Measurements from ENCODE around the gene ITFG1. TPM values are rescaled to one million over a fixed set of nuclear protein-coding genes. Genes with fewer than 3 reads are reported as not detected.
"Not testable (repeated sequence)": the region's sequence is repeated elsewhere in the genome, so short reads cannot be mapped to it uniquely, and the experiment has no call there.

Gene ITFG1
- total RNA-seq, 1 donor from 2014 or later, result 58.2 TPM

DNA sequence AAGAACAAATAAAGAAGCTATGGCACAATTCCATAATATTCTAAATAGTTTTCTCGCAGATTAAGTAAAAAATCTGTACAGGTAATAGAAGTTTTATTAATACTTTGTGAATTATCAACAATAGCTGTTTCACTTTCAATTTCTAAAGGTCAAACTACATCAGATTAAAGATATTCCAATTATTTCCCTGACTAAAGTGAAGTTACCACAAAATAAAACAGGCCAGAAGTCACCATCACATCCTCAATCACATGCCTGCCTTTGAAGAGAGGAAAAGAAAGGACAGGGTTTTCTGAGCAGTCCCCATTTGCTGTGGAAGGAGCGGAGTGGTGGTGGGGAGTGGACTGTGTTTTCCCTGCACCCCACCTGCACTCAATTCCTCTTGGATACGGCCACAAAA lies 11.1 kb downstream of the ITFG1 start:
- DNase-seq, result no peak
- H3K4me3 ChIP-seq, result no peak overlapping the region

DNA sequence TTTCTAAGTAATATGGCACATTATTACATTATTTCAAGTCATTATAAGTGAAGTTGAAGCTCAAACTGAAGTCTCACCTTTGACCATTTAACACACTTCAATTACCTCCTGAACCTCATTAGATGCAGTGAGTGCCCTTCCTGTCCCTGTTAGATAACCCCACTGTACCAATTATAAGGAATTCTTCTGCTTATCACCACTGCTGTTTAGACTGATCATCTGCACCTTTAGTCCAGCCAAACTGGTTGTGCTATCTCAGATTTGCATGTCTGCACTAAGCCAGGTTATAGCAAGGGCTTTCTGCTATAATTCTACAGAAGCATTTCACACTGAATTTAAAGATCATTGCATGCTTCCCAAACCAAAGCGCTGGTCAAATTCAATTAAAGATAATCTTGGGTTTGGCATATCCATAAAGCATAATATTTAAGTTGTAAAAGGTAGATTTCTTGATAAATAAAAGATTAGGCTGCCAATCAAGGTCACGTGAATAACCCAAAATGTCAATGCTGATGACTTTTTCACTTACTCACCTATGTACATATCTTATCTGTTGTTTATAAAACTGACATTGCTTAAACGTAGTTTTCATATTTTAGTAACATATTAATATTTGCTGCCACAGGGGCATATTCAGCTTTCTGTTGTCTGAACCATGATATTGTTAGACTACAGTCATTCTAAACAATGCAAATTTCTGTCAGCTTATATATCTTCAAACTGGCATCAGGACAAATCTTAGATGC lies 11.9 kb downstream of the ITFG1 start:
- DNase-seq (no peak), ATAC-seq (no peak)
- H3K27ac ChIP-seq, result no peak overlapping the region
- intact Hi-C loops (cut with DNase I), result no loop called here
- H3K36me3 ChIP-seq, result peaks cover 57% of the 10 kb centered on the region
- no peaks in the 10 kb centered on the region for H3K27me3 ChIP-seq
- TF ChIP-seq, protein P1, sequence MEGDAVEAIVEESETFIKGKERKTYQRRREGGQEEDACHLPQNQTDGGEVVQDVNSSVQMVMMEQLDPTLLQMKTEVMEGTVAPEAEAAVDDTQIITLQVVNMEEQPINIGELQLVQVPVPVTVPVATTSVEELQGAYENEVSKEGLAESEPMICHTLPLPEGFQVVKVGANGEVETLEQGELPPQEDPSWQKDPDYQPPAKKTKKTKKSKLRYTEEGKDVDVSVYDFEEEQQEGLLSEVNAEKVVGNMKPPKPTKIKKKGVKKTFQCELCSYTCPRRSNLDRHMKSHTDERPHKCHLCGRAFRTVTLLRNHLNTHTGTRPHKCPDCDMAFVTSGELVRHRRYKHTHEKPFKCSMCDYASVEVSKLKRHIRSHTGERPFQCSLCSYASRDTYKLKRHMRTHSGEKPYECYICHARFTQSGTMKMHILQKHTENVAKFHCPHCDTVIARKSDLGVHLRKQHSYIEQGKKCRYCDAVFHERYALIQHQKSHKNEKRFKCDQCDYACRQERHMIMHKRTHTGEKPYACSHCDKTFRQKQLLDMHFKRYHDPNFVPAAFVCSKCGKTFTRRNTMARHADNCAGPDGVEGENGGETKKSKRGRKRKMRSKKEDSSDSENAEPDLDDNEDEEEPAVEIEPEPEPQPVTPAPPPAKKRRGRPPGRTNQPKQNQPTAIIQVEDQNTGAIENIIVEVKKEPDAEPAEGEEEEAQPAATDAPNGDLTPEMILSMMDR (IDR thresholded peaks at IDR 0.05), result no peak
- H3K9me3 ChIP-seq, result no peaks in the 10 kb centered on the region
- H3K4me3 ChIP-seq, result no peak overlapping the region
- no peaks in the 10 kb centered on the region for H3K4me1 ChIP-seq

More for the DNA sequence above, 11.1 kb downstream of the ITFG1 start:
- intact Hi-C loops (cut with DNase I), result no loop called here
- H3K4me1 ChIP-seq, result no peaks in the 10 kb centered on the region
- no peak overlapping the region for H3K27ac ChIP-seq
- TF ChIP-seq, protein P1 (IDR thresholded peaks at IDR 0.05), result no peak
- no peaks in the 10 kb centered on the region for H3K27me3 ChIP-seq
- H3K36me3 ChIP-seq, result peaks cover 63% of the 10 kb centered on the region
- H3K9me3 ChIP-seq, result no peaks in the 10 kb centered on the region
- no peak for ATAC-seq

DNA sequence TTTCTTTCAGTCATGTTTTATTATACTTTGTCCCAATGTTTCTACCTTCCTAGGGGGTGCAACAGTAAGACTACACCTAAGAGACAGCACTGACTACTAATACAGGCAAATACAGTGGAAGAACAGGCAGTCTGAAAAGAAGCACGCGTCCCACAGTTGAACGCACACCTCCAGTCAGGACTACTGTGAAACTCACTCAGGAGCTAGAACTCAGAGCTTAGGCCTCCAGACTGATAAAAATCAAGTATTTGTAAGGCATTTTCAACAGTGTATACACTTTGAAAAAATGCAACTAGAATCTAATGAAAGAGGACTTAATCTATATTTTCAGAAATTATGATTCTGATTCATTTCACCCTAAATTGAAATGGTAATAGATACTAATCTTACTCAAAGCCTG lies 14.4 kb downstream of the ITFG1 start:
- H3K9me3 ChIP-seq, result no peaks in the 10 kb centered on the region
- DNase-seq (no peak), ATAC-seq (no peak)
- no peak overlapping the region for H3K4me3 ChIP-seq
- peaks cover 32% of the 10 kb centered on the region for H3K36me3 ChIP-seq
- H3K4me1 ChIP-seq, result no peaks in the 10 kb centered on the region
- H3K27me3 ChIP-seq, result no peaks in the 10 kb centered on the region
- no peak overlapping the region for H3K27ac ChIP-seq
- intact Hi-C loops (cut with DNase I), result no loop called here
- TF ChIP-seq, protein P1 (IDR thresholded peaks at IDR 0.05), result no peak

DNA sequence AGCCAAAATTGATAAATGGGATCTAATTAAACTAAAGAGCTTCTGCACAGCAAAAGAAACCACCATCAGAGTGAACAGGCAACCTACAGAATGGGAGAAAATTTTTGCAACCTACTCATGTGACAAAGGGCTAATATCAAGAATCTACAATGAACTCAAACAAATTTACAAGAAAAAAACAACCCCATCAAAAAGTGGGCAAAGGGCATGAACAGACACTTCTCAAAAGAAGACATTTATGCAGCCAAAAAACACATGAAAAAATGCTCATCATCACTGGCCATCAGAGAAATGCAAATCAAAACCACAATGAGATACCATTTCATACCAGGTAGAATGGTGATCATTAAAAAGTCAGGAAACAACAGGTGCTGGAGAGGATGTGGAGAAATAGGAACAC lies 18.0 kb downstream of the ITFG1 start:
- H3K9me3 ChIP-seq; H3K4me1 ChIP-seq; H3K27ac ChIP-seq; intact Hi-C loops (cut with DNase I); DNase-seq; ATAC-seq; H3K27me3 ChIP-seq; H3K4me3 ChIP-seq: not testable (repeated sequence)
- H3K36me3 ChIP-seq, result peaks cover 11% of the 10 kb centered on the region

DNA sequence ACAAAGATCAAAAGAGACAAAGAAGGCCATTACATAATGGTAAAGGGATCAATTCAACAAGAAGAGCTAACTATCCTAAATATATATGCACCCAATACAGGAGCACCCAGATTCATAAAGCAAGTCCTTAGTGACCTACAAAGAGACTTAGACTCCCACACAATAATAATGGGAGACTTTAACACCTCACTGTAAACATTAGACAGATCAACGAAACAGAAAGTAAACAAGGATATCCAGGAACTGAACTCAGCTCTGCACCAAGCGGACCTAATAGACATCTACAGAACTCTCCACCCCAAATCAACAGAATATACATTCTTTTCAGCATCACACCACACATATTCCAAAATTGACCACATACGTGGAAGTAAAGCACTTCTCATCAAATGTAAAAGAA lies 20.8 kb downstream of the ITFG1 start:
- ATAC-seq; H3K27ac ChIP-seq; intact Hi-C loops (cut with DNase I); H3K4me3 ChIP-seq; DNase-seq; H3K36me3 ChIP-seq; H3K27me3 ChIP-seq; H3K9me3 ChIP-seq; H3K4me1 ChIP-seq: not testable (repeated sequence)

DNA sequence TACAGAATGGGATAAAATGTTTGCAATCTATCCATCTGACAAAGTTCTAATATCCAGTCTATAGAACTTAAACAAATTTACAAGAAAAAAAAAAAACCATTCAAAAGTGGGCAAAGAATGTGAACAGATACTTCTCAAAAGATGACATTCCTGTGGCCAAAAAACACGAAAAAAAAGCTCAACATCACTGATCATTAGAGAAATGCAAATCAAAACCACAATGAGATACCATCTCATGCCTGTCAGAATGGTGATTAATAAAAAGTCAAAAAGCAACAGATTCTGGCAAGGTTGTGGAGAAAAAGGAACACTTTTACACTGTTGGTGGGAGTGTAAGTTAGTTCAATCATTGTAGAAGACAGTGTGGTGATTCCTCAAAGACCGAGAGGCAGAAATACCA lies 26.6 kb downstream of the ITFG1 start:
- not testable (repeated sequence) for H3K36me3 ChIP-seq

DNA sequence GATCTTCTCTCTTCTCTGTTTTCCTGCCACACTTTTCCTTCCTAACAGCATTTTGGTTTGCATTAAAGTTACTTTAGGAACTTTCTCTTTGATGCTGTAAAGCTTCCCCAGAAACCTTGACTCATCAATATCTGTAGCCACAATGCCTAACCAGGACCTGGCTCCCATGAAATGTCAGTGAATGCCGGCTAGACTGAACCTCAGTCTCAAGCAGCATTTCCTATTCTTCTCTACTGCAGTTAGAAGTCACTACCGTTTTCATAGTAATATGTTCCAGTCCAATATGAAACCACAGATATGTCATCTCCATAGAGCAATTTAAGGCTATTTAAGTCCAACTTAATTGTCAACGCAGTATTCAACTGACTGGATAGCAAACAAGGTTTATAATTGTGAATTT lies 28.9 kb downstream of the ITFG1 start:
- Histone ChIP-seq H3K4me1 (no peaks in the 10 kb centered on the region), H3K27ac (no peak overlapping the region), H3K4me3 (no peak overlapping the region), H3K27me3 (no peaks in the 10 kb centered on the region), H3K36me3 (peaks cover 14% of the 10 kb centered on the region), H3K9me3 (no peaks in the 10 kb centered on the region)
- DNase-seq, result no peak
- TF ChIP-seq, protein P1 (IDR thresholded peaks at IDR 0.05), result no peak
- no peak for ATAC-seq
- intact Hi-C loops (cut with DNase I), result no loop called here

More for the DNA sequence above, 26.6 kb downstream of the ITFG1 start:
- intact Hi-C loops (cut with DNase I); H3K27ac ChIP-seq; DNase-seq; H3K9me3 ChIP-seq; H3K4me3 ChIP-seq; ATAC-seq; H3K27me3 ChIP-seq; H3K4me1 ChIP-seq: not testable (repeated sequence)
